MCF 10A (cell line): ENCODE measurements around the gene SDK2. TPM values are rescaled to one million over a fixed set of nuclear protein-coding genes. Genes with fewer than 3 reads are reported as not detected.

Source experiments
- BruUV-seq: library from RNA; stranded (reverse); fragments of 400-500 nt; replicated peaks from 2 replicates; lab custom pipeline; 2021; lab: Mats Ljungman, UMichigan
- CTCF ChIA-PET: fragments of 300-600 bp; sonication (Branson Sonifier 250); formaldehyde crosslinking; extraction: SDS; loops from one replicate; lab custom pipeline; 2021; ENCODE audit warnings: antibody characterized with exemption, inconsistent platforms; lab: Yijun Ruan, JAX
- POLR2A ChIA-PET: fragments of 300-600, 350-650 bp; sonication (Branson Sonifier 250); formaldehyde crosslinking; extraction: SDS; loops from one replicate; lab custom pipeline; 2020; ENCODE audit warnings: antibody characterized with exemption, inconsistent platforms; lab: Yijun Ruan, JAX
- DNase-seq: peaks from one replicate; pipeline ENCODE4 v3.0.0-alpha.2; 2018; ENCODE audit not compliant: unreplicated experiment
- H3K27ac Mint-ChIP-seq: one replicate; pipeline ENCODE4 v1.8.0; 2022; ENCODE audit warnings: mild to moderate bottlenecking, low read depth, mixed read lengths; ENCODE audit not compliant: unreplicated experiment
- H3K27me3 Mint-ChIP-seq: one replicate; pipeline ENCODE4 v1.8.0; 2022; ENCODE audit warnings: mixed read lengths; ENCODE audit not compliant: insufficient read depth, unreplicated experiment
- H3K36me3 Mint-ChIP-seq: one replicate; pipeline ENCODE4 v1.8.0; 2022; ENCODE audit warnings: mild to moderate bottlenecking, moderate library complexity, mixed read lengths; ENCODE audit not compliant: insufficient read depth, unreplicated experiment
- H3K4me1 Mint-ChIP-seq: one replicate; pipeline ENCODE4 v1.8.0; 2022; ENCODE audit warnings: mixed read lengths; ENCODE audit not compliant: insufficient read depth, unreplicated experiment
- H3K4me3 Mint-ChIP-seq: one replicate; pipeline ENCODE4 v1.8.0; 2022; ENCODE audit warnings: mild to moderate bottlenecking, moderate library complexity, mixed read lengths; ENCODE audit not compliant: unreplicated experiment
- H3K9me3 Mint-ChIP-seq: one replicate; pipeline ENCODE4 v1.8.0; 2022; ENCODE audit warnings: mixed read lengths; ENCODE audit not compliant: unreplicated experiment
- CTCF ChIP-seq: fragments of 200-600 bp; IDR thresholded peaks from one replicate; pipeline ENCODE4 v1.8.0; 2022; ENCODE audit warnings: antibody characterized with exemption, mild to moderate bottlenecking; ENCODE audit not compliant: unreplicated experiment
- intact Hi-C: fragments of 100-400 bp; cut with micrococcal nuclease; formaldehyde crosslinking; loops from 2 replicates; pipeline ENCODE4 v1.14.1; 2022
- total RNA-seq: library from RNA; stranded (reverse); gene quantifications from 2 replicates; pipeline ENCODE4 v1.2.3, GENCODE V29; 2022

The SDK2 gene
- total RNA-seq, 1 experiment from 2014 or later = not detected

- no peak for DNase-seq
- ChIA-PET CTCF (interaction anchor here (0.7 to 4.9 kb wide), 3 partner anchors 278 to 748 kb away, joined by 3 to 57 read pairs (median 41); no protein-coding TSS in a partner anchor), POLR2A (no interaction called here)
- BruUV-seq = no TSS peak
- Mint-ChIP-seq H3K27ac (no peak overlapping the region), H3K9me3 (no peaks in the 10 kb centered on the region), H3K4me3 (no peak overlapping the region), H3K27me3 (peaks cover 5% of the 10 kb centered on the region), H3K36me3 (no peaks in the 10 kb centered on the region), H3K4me1 (no peaks in the 10 kb centered on the region)
- intact Hi-C loops = no loop called here
- no peak for TF ChIP-seq CTCF
Observed at GRCh38 chr17:73431401-73432205, 212.6 kb downstream of the SDK2 start.

GRCh38 chr17:73430848-73431247, 213.4 kb downstream of the SDK2 start:
- DNase-seq = peak; percentile 5
- TF ChIP-seq CTCF = no peak
- Mint-ChIP-seq H3K27ac (no peak overlapping the region), H3K4me3 (no peak overlapping the region), H3K4me1 (no peaks in the 10 kb centered on the region), H3K36me3 (no peaks in the 10 kb centered on the region), H3K9me3 (no peaks in the 10 kb centered on the region), H3K27me3 (no peaks in the 10 kb centered on the region)
- no TSS peak for BruUV-seq
- intact Hi-C loops = no loop called here
- CTCF ChIA-PET = interaction anchor here (0.6 to 4.9 kb wide), 8 partner anchors 27 to 748 kb away, joined by 3 to 57 read pairs (median 7); no protein-coding TSS in a partner anchor
- POLR2A ChIA-PET = no interaction called here

GRCh38 chr17:73430165-73430680, 214.0 kb downstream of the SDK2 start:
- Mint-ChIP-seq H3K27ac (no peak overlapping the region), H3K27me3 (no peaks in the 10 kb centered on the region), H3K36me3 (no peaks in the 10 kb centered on the region), H3K9me3 (no peaks in the 10 kb centered on the region), H3K4me1 (no peaks in the 10 kb centered on the region), H3K4me3 (no peak overlapping the region)
- no peak for DNase-seq
- TF ChIP-seq CTCF = no peak
- intact Hi-C loops = no loop called here
- no TSS peak for BruUV-seq
- ChIA-PET CTCF (interaction anchor here (0.6 to 4.9 kb wide), 34 partner anchors 9 to 1025 kb away, joined by 3 to 57 read pairs (median 4); no protein-coding TSS in a partner anchor), POLR2A (interaction anchor here (1.0 to 1.2 kb wide), 2 partner anchors 410 to 763 kb away, joined by 3 read pairs; no protein-coding TSS in a partner anchor)
